A673 (cell line): ENCODE data around the gene ZMYND11. TPM values are rescaled to one million over a fixed set of nuclear protein-coding genes. Genes with fewer than 3 reads are reported as not detected.

Experiments used
- BruUV-seq: library from RNA; stranded (reverse); fragments of 400-500 nt; replicated peaks from 2 replicates; lab custom pipeline; 2021; lab: Mats Ljungman, UMichigan
- CTCF ChIA-PET: fragments of 300-600 bp; sonication (Branson Sonifier 250); formaldehyde crosslinking; loops from one replicate; lab custom pipeline; 2022; ENCODE audit warnings: antibody characterized with exemption; lab: Charles Lee
- POLR2A ChIA-PET: fragments of 300-600 bp; sonication (Branson Sonifier 250); formaldehyde crosslinking; loops from one replicate; lab custom pipeline; 2022; ENCODE audit warnings: antibody characterized with exemption; ENCODE audit not compliant: low non-redundant PET; lab: Charles Lee
- DNase-seq: peaks from one replicate; pipeline ENCODE4 v3.0.0-alpha.2; 2015; ENCODE audit warnings: low spot score
- H3K27ac ChIP-seq: fragments of 200-600 bp; sonication (generic); 2 replicates; pipeline ENCODE4 v1.5.1; 2016; ENCODE audit warnings: mixed run types, low read depth, mild to moderate bottlenecking, mixed read lengths, antibody characterized with exemption, low read length; ENCODE audit not compliant: poor library complexity, severe bottlenecking
- H3K27me3 ChIP-seq: fragments of 200-600 bp; sonication (generic); replicated peaks from 2 replicates; pipeline ENCODE4 v1.6.1; 2017; ENCODE audit warnings: mixed run types, low read depth, mild to moderate bottlenecking, mixed read lengths, antibody characterized with exemption, low read length; ENCODE audit not compliant: insufficient read depth, poor library complexity
- H3K36me3 ChIP-seq: fragments of 200-600 bp; sonication (generic); 2 replicates; pipeline ENCODE4 v1.6.1; 2016; ENCODE audit warnings: mixed run types, mild to moderate bottlenecking, mixed read lengths, antibody characterized with exemption, low read length; ENCODE audit not compliant: insufficient read depth, poor library complexity, severe bottlenecking
- H3K4me1 ChIP-seq: fragments of 200-600 bp; sonication (generic); 2 replicates; pipeline ENCODE4 v1.6.1; 2017; ENCODE audit warnings: mixed run types, mild to moderate bottlenecking, mixed read lengths, antibody characterized with exemption, low read length; ENCODE audit not compliant: insufficient read depth, poor library complexity, severe bottlenecking
- H3K4me3 ChIP-seq: fragments of 200-600 bp; sonication (generic); 2 replicates; pipeline ENCODE4 v1.5.1; 2016; ENCODE audit warnings: low read depth, mixed run types, mild to moderate bottlenecking, mixed read lengths, low read length; ENCODE audit not compliant: poor library complexity, severe bottlenecking
- H3K9me3 ChIP-seq: fragments of 200-600 bp; sonication (generic); 2 replicates; pipeline ENCODE4 v1.6.1; 2016; ENCODE audit warnings: mixed run types, low read depth, mild to moderate bottlenecking, mixed read lengths, antibody characterized with exemption, low read length; ENCODE audit not compliant: poor library complexity, severe bottlenecking
- CTCF ChIP-seq: fragments of 300-800, 200-600 bp; sonication (generic); conservative IDR thresholded peaks from 2 replicates; pipeline ENCODE4 v1.5.1; 2017; ENCODE audit warnings: low read depth, mild to moderate bottlenecking, antibody characterized with exemption, low read length, moderate library complexity, mixed read lengths
- EZH2 ChIP-seq: fragments of 200-600 bp; sonication (generic); IDR thresholded peaks from 2 replicates; pipeline ENCODE4 v1.6.1; 2017; ENCODE audit warnings: borderline replicate concordance, low read depth, mild to moderate bottlenecking, mixed read lengths, antibody characterized with exemption, low read length; ENCODE audit not compliant: poor library complexity, severe bottlenecking
- intact Hi-C: fragments of 100-400 bp; cut with micrococcal nuclease; formaldehyde crosslinking; loops from one replicate; pipeline ENCODE4 v1.10.0; 2022; ENCODE audit not compliant: unreplicated experiment
- total RNA-seq: library from RNA; stranded (reverse); gene quantifications from 2 replicates; pipeline ENCODE4 v1.2.3, GENCODE V29; 2021

ZMYND11 gene
- total RNA-seq, 1 experiment from 2014 or later, result 82.8 TPM

GRCh38 chr10:106740-107139 lies 28.5 kb upstream of the ZMYND11 start:
- no TSS peak for BruUV-seq
- Histone ChIP-seq H3K36me3 (no peaks in the 10 kb centered on the region), H3K27me3 (no peaks in the 10 kb centered on the region), H3K4me3 (no peak overlapping the region), H3K27ac (no peak overlapping the region), H3K4me1 (no peaks in the 10 kb centered on the region), H3K9me3 (no peaks in the 10 kb centered on the region)
- ChIA-PET POLR2A (no interaction called here), CTCF (no interaction called here)
- intact Hi-C loops, result no loop called here
- DNase-seq, result no peak
- no peak for TF ChIP-seq CTCF
- TF ChIP-seq EZH2, result no peak

- Histone ChIP-seq H3K27me3 (no peaks in the 10 kb centered on the region), H3K9me3 (no peaks in the 10 kb centered on the region), H3K4me1 (no peaks in the 10 kb centered on the region), H3K27ac (no peak overlapping the region), H3K36me3 (no peaks in the 10 kb centered on the region), H3K4me3 (no peak overlapping the region)
- BruUV-seq, result no TSS peak
- TF ChIP-seq CTCF (no peak), EZH2 (no peak)
- POLR2A ChIA-PET, result no interaction called here
- CTCF ChIA-PET, result no interaction called here
- peak; percentile 15 for DNase-seq
- intact Hi-C loops, result no loop called here
These were observed 23.0 kb upstream of the ZMYND11 start for GRCh38 chr10:112246-112645.

- peak; percentile 11; the same call in 1 of the 2 replicates for TF ChIP-seq CTCF
- no peak for TF ChIP-seq EZH2
- DNase-seq, result no peak
- CTCF ChIA-PET, result no interaction called here
- BruUV-seq, result no TSS peak
- peaks cover 9% of the 10 kb centered on the region for H3K4me1 ChIP-seq
- intact Hi-C loops, result no loop called here
- no peaks in the 10 kb centered on the region for H3K27me3 ChIP-seq
- no peak overlapping the region for H3K4me3 ChIP-seq
- H3K9me3 ChIP-seq, result no peaks in the 10 kb centered on the region
- no peaks in the 10 kb centered on the region for H3K36me3 ChIP-seq
- POLR2A ChIA-PET, result no interaction called here
- H3K27ac ChIP-seq, result peak overlapping the region; percentile 19
These were observed 10.4 kb upstream of the ZMYND11 start for GRCh38 chr10:124874-125273.
